CD4-positive, alpha-beta T cell treated with Interleukin-6 at 100 ng/mL for 8 hours (primary cell): Measurements from ENCODE around the gene GOSR1.

Source experiments
- DNase-seq: peaks from one replicate; pipeline ENCODE4 v3.0.0-alpha.2; 2020; ENCODE audit warnings: mixed read lengths, low spot score

Gene GOSR1

GRCh38 chr17:30576326-30576861 is 99.2 kb downstream of the GOSR1 start:
- no peak for DNase-seq
